Measurements from ENCODE around the gene NEURL2. TPM values are rescaled to one million over a fixed set of nuclear protein-coding genes. Genes with fewer than 3 reads are reported as not detected.

Gene NEURL2
- polyA plus RNA-seq, 1 donor (not counting 4 experiments of a cell fraction or from before 2014, with no cell fraction given): 0.49 TPM

DNA sequence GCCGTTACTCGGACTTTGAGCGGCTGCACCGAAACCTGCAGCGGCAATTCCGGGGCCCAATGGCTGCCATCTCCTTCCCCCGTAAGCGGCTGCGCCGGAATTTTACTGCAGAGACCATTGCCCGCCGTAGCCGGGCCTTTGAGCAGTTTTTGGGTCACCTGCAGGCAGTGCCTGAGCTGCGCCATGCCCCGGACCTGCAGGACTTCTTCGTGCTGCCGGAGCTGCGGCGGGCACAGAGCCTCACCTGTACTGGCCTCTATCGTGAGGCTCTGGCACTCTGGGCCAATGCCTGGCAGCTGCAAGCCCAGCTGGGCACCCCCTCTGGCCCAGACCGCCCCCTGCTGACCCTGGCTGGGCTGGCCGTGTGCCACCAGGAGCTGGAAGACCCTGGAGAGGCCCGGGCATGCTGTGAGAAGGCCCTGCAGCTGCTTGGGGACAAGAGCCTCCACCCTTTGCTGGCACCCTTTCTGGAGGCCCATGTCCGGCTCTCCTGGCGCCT is 50.3 kb downstream of the NEURL2 start:
- H3K27ac ChIP-seq (ENCODE audit: control insufficient read depth, insufficient read depth, low read length): no peak overlapping the region
- H3K4me1 ChIP-seq (ENCODE audit: control insufficient read depth, extremely low read depth, insufficient read depth, low read length): peaks cover 2% of the 10 kb centered on the region
- no peaks in the 10 kb centered on the region for H3K27me3 ChIP-seq (ENCODE audit: control insufficient read depth, extremely low read depth, insufficient read depth, low read length)
- DNase-seq (ENCODE audit: low read depth, low spot score) (no peak), FAIRE-seq (no peak)
- no peaks in the 10 kb centered on the region for H4K20me1 ChIP-seq (ENCODE audit: control insufficient read depth, extremely low read depth, insufficient read depth, low read length)
- no peak overlapping the region for H3K9ac ChIP-seq (ENCODE audit: control insufficient read depth, extremely low read depth, insufficient read depth, low read length)
- H3K4me2 ChIP-seq (ENCODE audit: control insufficient read depth, extremely low read depth, insufficient read depth, low read depth, low read length): no peak overlapping the region
- H3K4me3 ChIP-seq (ENCODE audit: control insufficient read depth in 2 of 3, extremely low read depth in 1 of 3, insufficient read depth in 2 of 3, low read depth in 1 of 3, low read length in 3 of 3): no peak overlapping the region
- TF ChIP-seq EZH2 (IDR thresholded peaks at IDR 0.05; ENCODE audit: low read length) (no peak), CTCF (optimal IDR thresholded peaks at IDR 0.05 in 1 of 3, IDR thresholded peaks at IDR 0.05 in 1 of 3, conservative IDR thresholded peaks at IDR 0.05 in 1 of 3; ENCODE audit: extremely low read depth in 1 of 3, insufficient read depth in 2 of 3, low read length in 3 of 3) (no peak)
- no peaks in the 10 kb centered on the region for H3K79me2 ChIP-seq (ENCODE audit: control insufficient read depth, insufficient read depth, low read length)
- H3K9me1 ChIP-seq (ENCODE audit: control insufficient read depth, extremely low read depth, insufficient read depth, low read length): no peaks in the 10 kb centered on the region
- no peak overlapping the region for H2AFZ ChIP-seq (ENCODE audit: control insufficient read depth, low read length)
- H3K36me3 ChIP-seq (ENCODE audit: control insufficient read depth in 2 of 2, extremely low read depth in 1 of 2, insufficient read depth in 2 of 2, low read length in 2 of 2): peaks cover 17 to 20% of the 10 kb centered on the region in 2 experiments
- no peaks in the 10 kb centered on the region for H3K9me3 ChIP-seq (ENCODE audit: control insufficient read depth, low read depth, low read length)
- dilution Hi-C loops (cut with MboI; ENCODE audit: extremely low pct_ligation_motif_present, low sequenced_read_pairs): no loop called here

Other genes with a start within 250 kb of the NEURL2 start
- gene WFDC11, start 221.0 kb downstream of the NEURL2 start, polyA plus RNA-seq: not detected in 3 replicates
- not detected in 3 replicates for gene WFDC13, start 189.2 kb downstream of the NEURL2 start, polyA plus RNA-seq
- gene WFDC10B, start 186.2 kb downstream of the NEURL2 start, polyA plus RNA-seq: 0.10 TPM in 1 of 3 replicates, not detected in the others
- gene SPINT4, start 168.9 kb downstream of the NEURL2 start, polyA plus RNA-seq: not detected in 3 replicates
- gene WFDC3, start 99.3 kb downstream of the NEURL2 start, polyA plus RNA-seq: 0.58 to 1.5 TPM (median 1.0 TPM) in 3 replicates
- 24.9 to 43.3 TPM (median 36.1 TPM) in 3 replicates for gene DNTTIP1, start 99.3 kb downstream of the NEURL2 start, polyA plus RNA-seq
- gene UBE2C, start 78.6 kb downstream of the NEURL2 start, polyA plus RNA-seq: 9.1 to 69.8 TPM (median 46.6 TPM) in 3 replicates
- 0.16 TPM in 1 of 3 replicates, not detected in the others for gene TNNC2, start 63.9 kb downstream of the NEURL2 start, polyA plus RNA-seq
- 5.2 to 8.6 TPM (median 6.9 TPM) in 3 replicates for gene SNX21, start 57.4 kb downstream of the NEURL2 start, polyA plus RNA-seq
- gene ACOT8, start 33.8 kb downstream of the NEURL2 start, polyA plus RNA-seq: 23.9 to 41.5 TPM (median 24.3 TPM) in 3 replicates
- gene ZSWIM3, start 33.6 kb downstream of the NEURL2 start, polyA plus RNA-seq: 2.0 to 2.7 TPM (median 2.3 TPM) in 3 replicates
- gene ZSWIM1, start 10.0 kb downstream of the NEURL2 start, polyA plus RNA-seq: 4.3 to 4.9 TPM (median 4.4 TPM) in 3 replicates
- 0.19 TPM in 1 of 3 replicates, not detected in the others for gene SPATA25, start 3.6 kb downstream of the NEURL2 start, polyA plus RNA-seq
- gene CTSA, start 127 bp upstream of the NEURL2 start, polyA plus RNA-seq: 38.6 to 69.4 TPM (median 48.6 TPM) in 3 replicates
- gene PLTP, start 20.9 kb upstream of the NEURL2 start, polyA plus RNA-seq: 26.3 to 58.1 TPM (median 46.5 TPM) in 3 replicates
- gene PCIF1, start 43.5 kb upstream of the NEURL2 start, polyA plus RNA-seq: 5.4 to 12.7 TPM (median 7.0 TPM) in 3 replicates
- gene ZNF335, start 81.0 kb upstream of the NEURL2 start, polyA plus RNA-seq: 5.8 to 9.1 TPM (median 6.8 TPM) in 3 replicates
- gene MMP9, start 117.7 kb upstream of the NEURL2 start, polyA plus RNA-seq: 0.18 to 1.1 TPM (median 0.68 TPM) in 3 replicates
- gene SLC12A5, start 138.0 kb upstream of the NEURL2 start, polyA plus RNA-seq: 0.42 to 1.0 TPM in 2 of 3 replicates, not detected in the other
- gene NCOA5, start 198.8 kb upstream of the NEURL2 start, polyA plus RNA-seq: 12.8 to 23.9 TPM (median 17.6 TPM) in 3 replicates
- gene CD40, start 227.1 kb upstream of the NEURL2 start, polyA plus RNA-seq: 13.4 to 16.7 TPM (median 16.4 TPM) in 3 replicates